IMR-90 (cell line): Measurements from ENCODE around the gene GPSM1. TPM values are rescaled to one million over a fixed set of nuclear protein-coding genes. Genes with fewer than 3 reads are reported as not detected.

ENCODE experiments used
- ATAC-seq: fragments of 200-7000 bp; cut with Tn5 transposase; 2 replicates; pipeline ENCODE4 v1.9.1; 2020; ENCODE audit warnings: low read depth, mild to moderate bottlenecking, moderate library complexity
- BruUV-seq: library from RNA; stranded (reverse); fragments of 400-500 nt; replicated peaks from 2 replicates; lab custom pipeline; 2021; lab: Mats Ljungman, UMichigan
- CTCF ChIA-PET: fragments of 300-600 bp; formaldehyde crosslinking; extraction: SDS; loops from one replicate; lab custom pipeline; 2021; ENCODE audit warnings: antibody characterized with exemption; lab: Yijun Ruan, JAX
- POLR2A ChIA-PET: fragments of 300-600 bp; sonication (Branson Sonifier 250); formaldehyde crosslinking; loops from one replicate; lab custom pipeline; 2022; ENCODE audit warnings: antibody characterized with exemption; ENCODE audit not compliant: unreplicated experiment; lab: Charles Lee
- DNase-seq: peaks from one replicate; pipeline ENCODE4 v3.0.0; 2013
- H2AFZ ChIP-seq: replicated peaks from 2 replicates; pipeline ENCODE3; 2013; ENCODE audit warnings: low read length, mild to moderate bottlenecking; ENCODE audit not compliant: poor library complexity
- H2AK5ac ChIP-seq: 2 replicates; pipeline ENCODE4 v1.6.1; 2013; ENCODE audit warnings: low read depth, low read length, inconsistent platforms
- H2AK9ac ChIP-seq: replicated peaks from 2 replicates; pipeline ENCODE3; 2013; ENCODE audit warnings: mild to moderate bottlenecking, low read depth, low read length, moderate library complexity; ENCODE audit not compliant: poor library complexity
- H2BK120ac ChIP-seq: 2 replicates; pipeline ENCODE4 v1.6.1; 2013; ENCODE audit warnings: low read depth, low read length, inconsistent platforms
- H2BK15ac ChIP-seq: 3 replicates; pipeline ENCODE4 v1.6.1; 2013; ENCODE audit warnings: low read depth, low read length, inconsistent platforms
- H2BK20ac ChIP-seq: 2 replicates; pipeline ENCODE4 v1.6.1; 2013; ENCODE audit warnings: low read depth, mild to moderate bottlenecking, inconsistent platforms, low read length, moderate library complexity
- H2BK5ac ChIP-seq: 2 replicates; pipeline ENCODE4 v1.6.1; 2013; ENCODE audit warnings: mild to moderate bottlenecking, low read depth, low read length, inconsistent platforms; ENCODE audit not compliant: poor library complexity, severe bottlenecking
- H3K14ac ChIP-seq: replicated peaks from 2 replicates; pipeline ENCODE4 v1.6.1; 2013; ENCODE audit warnings: low read depth, low read length, inconsistent platforms
- H3K18ac ChIP-seq: 2 replicates; pipeline ENCODE4 v1.6.1; 2013; ENCODE audit warnings: low read depth, low read length, control low read depth
- H3K23ac ChIP-seq: 2 replicates; pipeline ENCODE4 v1.6.1; 2013; ENCODE audit warnings: low read depth, low read length, inconsistent platforms
- H3K27ac ChIP-seq: 2 replicates; pipeline ENCODE4 v1.5.1; 2013; ENCODE audit warnings: mild to moderate bottlenecking, control low read depth, low read length; ENCODE audit not compliant: insufficient read depth
- H3K27me3 ChIP-seq: 2 replicates; pipeline ENCODE4 v1.6.1; 2013; ENCODE audit warnings: low read length; ENCODE audit not compliant: control insufficient read depth, insufficient read depth
- H3K36me3 ChIP-seq: 2 replicates; pipeline ENCODE4 v1.6.1; 2013; ENCODE audit warnings: low read length, mixed read lengths; ENCODE audit not compliant: control insufficient read depth, insufficient read depth
- H3K4ac ChIP-seq: 2 replicates; pipeline ENCODE4 v1.6.1; 2013; ENCODE audit warnings: low read depth, low read length, inconsistent platforms
- H3K4me1 ChIP-seq: 2 replicates; pipeline ENCODE4 v1.6.1; 2013; ENCODE audit warnings: low read length, mixed read lengths; ENCODE audit not compliant: control insufficient read depth, insufficient read depth
- H3K4me2 ChIP-seq: 2 replicates; pipeline ENCODE4 v1.6.1; 2013; ENCODE audit warnings: low read depth, mild to moderate bottlenecking, control low read depth, low read length, moderate library complexity
- H3K4me3 ChIP-seq: 2 replicates; pipeline ENCODE4 v1.5.1; 2013; ENCODE audit warnings: low read depth, mild to moderate bottlenecking, control low read depth, low read length, moderate library complexity; ENCODE audit not compliant: insufficient read depth
- H3K56ac ChIP-seq: 2 replicates; pipeline ENCODE4 v1.6.1; 2013; ENCODE audit warnings: low read length, inconsistent platforms; ENCODE audit not compliant: insufficient read depth; ENCODE audit errors: extremely low read depth
- H3K79me1 ChIP-seq, 2 experiments: 2 replicates each; pipeline ENCODE4 v1.6.1; 2013; ENCODE audit warnings: low read length in 2 of 2, inconsistent platforms in 1 of 2, low read depth in 1 of 2
- H3K9ac ChIP-seq: 2 replicates; pipeline ENCODE4 v1.6.1; 2013; ENCODE audit warnings: low read depth, low read length, control low read depth
- H3K9me1 ChIP-seq: 2 replicates; pipeline ENCODE4 v1.6.1; 2013; ENCODE audit warnings: low read length, inconsistent platforms; ENCODE audit not compliant: insufficient read depth
- H3K9me3 ChIP-seq: 2 replicates; pipeline ENCODE4 v1.6.1; 2013; ENCODE audit warnings: low read length; ENCODE audit not compliant: control insufficient read depth, insufficient read depth
- H4K20me1 ChIP-seq: 2 replicates; pipeline ENCODE4 v1.6.1; 2013; ENCODE audit warnings: low read length, inconsistent platforms; ENCODE audit not compliant: insufficient read depth
- H4K5ac ChIP-seq: 2 replicates; pipeline ENCODE4 v1.6.1; 2013; ENCODE audit warnings: mild to moderate bottlenecking, low read depth, low read length, control low read depth
- H4K8ac ChIP-seq, 2 experiments: 2 replicates each; pipeline ENCODE4 v1.6.1; 2013; ENCODE audit warnings: low read depth in 2 of 2, low read length in 2 of 2, control low read depth in 1 of 2, inconsistent platforms in 1 of 2
- H4K91ac ChIP-seq: 2 replicates; pipeline ENCODE4 v1.6.1; 2013; ENCODE audit warnings: low read depth, low read length, inconsistent platforms; ENCODE audit not compliant: insufficient read depth
- BHLHE40 ChIP-seq: fragments of 150-350 bp; IDR thresholded peaks from 2 replicates; pipeline ENCODE4 v1.6.1; 2016; ENCODE audit warnings: mild to moderate bottlenecking, low read depth, low read length
- CEBPB ChIP-seq: IDR thresholded peaks from 2 replicates; pipeline ENCODE4 v1.6.1; 2012; ENCODE audit warnings: low read depth, low read length, improper control_type of control experiment
- CHD1 ChIP-seq: IDR thresholded peaks from 2 replicates; pipeline ENCODE4 v1.6.1; 2012; ENCODE audit warnings: low read depth, low read length, improper control_type of control experiment
- FOS ChIP-seq: fragments of 150-350 bp; IDR thresholded peaks from 2 replicates; pipeline ENCODE4 v1.6.1; 2016; ENCODE audit warnings: low read depth, low read length
- MAFK ChIP-seq: IDR thresholded peaks from 2 replicates; pipeline ENCODE4 v1.6.1; 2012; ENCODE audit warnings: low read depth, low read length, improper control_type of control experiment
- MAZ ChIP-seq: IDR thresholded peaks from 2 replicates; pipeline ENCODE4 v1.6.1; 2012; ENCODE audit warnings: low read depth, mild to moderate bottlenecking, low read length, improper control_type of control experiment, moderate library complexity, borderline replicate concordance
- MXI1 ChIP-seq: IDR thresholded peaks from 2 replicates; pipeline ENCODE4 v1.6.1; 2012; ENCODE audit warnings: low read depth, mild to moderate bottlenecking, low read length, moderate library complexity, borderline replicate concordance
- NFE2L2 ChIP-seq: fragments of 150-350 bp; IDR thresholded peaks from 2 replicates; pipeline ENCODE4 v1.6.1; 2016; ENCODE audit warnings: low read depth, mild to moderate bottlenecking, low read length
- POLR2A ChIP-seq: IDR thresholded peaks from 2 replicates; pipeline ENCODE4 v1.6.1; 2012; ENCODE audit warnings: mild to moderate bottlenecking, low read depth, low read length
- RAD21 ChIP-seq: IDR thresholded peaks from 2 replicates; pipeline ENCODE4 v1.6.1; 2012; ENCODE audit warnings: low read length, improper control_type of control experiment
- RCOR1 ChIP-seq: IDR thresholded peaks from 2 replicates; pipeline ENCODE4 v1.6.1; 2012; ENCODE audit warnings: mild to moderate bottlenecking, low read length, improper control_type of control experiment; ENCODE audit not compliant: insufficient replicate concordance
- RFX5 ChIP-seq: IDR thresholded peaks from 2 replicates; pipeline ENCODE4 v1.8.0; 2012; ENCODE audit warnings: low read depth, mild to moderate bottlenecking, low read length, moderate library complexity
- SMC3 ChIP-seq: fragments of 150-350 bp; IDR thresholded peaks from 2 replicates; pipeline ENCODE4 v1.6.1; 2016; ENCODE audit warnings: low read depth, mild to moderate bottlenecking, antibody characterized with exemption, low read length, moderate library complexity
- whole genome bisulfite sequencing, 2 experiments: methylation state at CpG; one replicate each; pipeline versions ENCODE4 v1.1.5 to v1.1.7; 2013; ENCODE audit warnings: missing lambda C conversion rate in 2 of 2; ENCODE audit not compliant: insufficient read length in 1 of 2; ENCODE audit errors: extremely low coverage in 2 of 2; 5-methylcytosine and 5-hydroxymethylcytosine counted together
- dilution Hi-C: fragments of 300-500 bp; cut with HindIII; formaldehyde crosslinking; loops from one replicate; pipeline ENCODE4 v1.14.3; 2018; ENCODE audit warnings: low sequenced_read_pairs; ENCODE audit not compliant: unreplicated experiment
- in situ Hi-C: fragments of 300-500 bp; cut with MboI; formaldehyde crosslinking; loops from 3 replicates; pipeline ENCODE4 v1.14.3; 2019; ENCODE audit warnings: low sequenced_read_pairs, inconsistent platforms, mixed read lengths
- intact Hi-C: fragments of 100-400 bp; cut with micrococcal nuclease; formaldehyde crosslinking; loops from 2 replicates; pipeline ENCODE4 v1.10.0; 2022
- polyA plus RNA-seq, 3 experiments: library from polyadenylated mRNA; depleted of rRNA; stranded (reverse); fragments of >200 nt; gene quantifications; 2 replicates each; pipeline ENCODE4 v1.2.3, GENCODE V29; 2012; ENCODE audit warnings: low replicate concordance in 1 of 3
- total RNA-seq: library from RNA; depleted of rRNA; stranded (reverse); fragments of >200 nt; gene quantifications from 2 replicates; pipeline ENCODE4 v1.2.3, GENCODE V29; 2012
- TF ChIP-seq, protein P1 (sequence below): fragments of 150-350 bp; IDR thresholded peaks from 2 replicates; pipeline ENCODE4 v1.6.1; 2016; ENCODE audit warnings: low read depth, mild to moderate bottlenecking, low read length, moderate library complexity, borderline replicate concordance
- TF ChIP-seq, protein P2 (sequence below): conservative IDR thresholded peaks from 2 replicates; pipeline ENCODE4 v1.5.1; 2012; ENCODE audit warnings: mild to moderate bottlenecking, low read depth, low read length, improper control_type of control experiment
- TF ChIP-seq, protein P3 (sequence below): fragments of 150-350 bp; IDR thresholded peaks from 2 replicates; pipeline ENCODE4 v1.6.1; 2017; ENCODE audit warnings: mild to moderate bottlenecking, antibody characterized with exemption, low read length, low read depth

GPSM1 gene
- total and polyA plus RNA-seq, 2 of the 4 experiments (the other 2 are of a cell fraction) = 28.7 to 71.2 TPM

DNA sequence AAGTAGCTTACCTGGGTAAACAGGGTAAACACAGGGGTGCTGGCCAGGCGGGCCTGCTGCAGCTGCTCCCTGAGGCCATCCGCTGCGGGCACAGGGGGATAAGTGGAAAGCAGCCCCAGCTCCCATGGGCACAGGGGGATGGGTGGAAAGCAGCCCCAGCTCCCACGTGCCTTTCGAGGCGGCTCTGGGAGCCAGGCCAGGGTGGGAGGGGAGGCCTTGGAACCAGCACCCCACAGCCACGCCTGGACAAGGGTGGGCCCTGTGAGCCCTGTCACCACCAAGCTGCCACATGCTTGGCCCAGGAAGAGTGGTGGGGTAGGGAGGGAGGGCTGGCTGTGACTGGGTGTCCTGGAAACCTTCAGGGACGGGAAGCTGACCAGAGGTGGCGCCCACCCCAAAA, 54.0 kb downstream of the GPSM1 start:
- Histone ChIP-seq H4K91ac (no peak overlapping the region), H2AFZ (no peak overlapping the region), H3K4me1 (no peaks in the 10 kb centered on the region), H3K9me1 (no peaks in the 10 kb centered on the region), H3K9me3 (no peaks in the 10 kb centered on the region), H3K4ac (no peak overlapping the region), H3K9ac (no peak overlapping the region), H3K27me3 (no peaks in the 10 kb centered on the region), H3K79me1 (no peaks in the 10 kb centered on the region), H2AK9ac (no peak overlapping the region), H3K56ac (no peak overlapping the region), H2BK20ac (no peak overlapping the region), H2BK5ac (no peak overlapping the region), H4K8ac (no peak overlapping the region), H3K4me2 (no peak overlapping the region), H3K23ac (no peak overlapping the region), H2BK15ac (no peak overlapping the region), H2BK120ac (no peak overlapping the region), H3K18ac (no peak overlapping the region), H2AK5ac (no peak overlapping the region), H3K27ac (no peak overlapping the region), H3K4me3 (no peak overlapping the region), H4K20me1 (no peaks in the 10 kb centered on the region), H3K14ac (no peak overlapping the region), H3K36me3 (peaks cover 60% of the 10 kb centered on the region), H4K5ac (no peak overlapping the region)
- dilution Hi-C loops = no loop called here
- 97% methylated on average over 7 of the region's 9 CpGs; no CpG with 5 or more reads in 1 of the 2 experiments for WGBS, 2 experiments
- ChIA-PET POLR2A (no interaction called here), CTCF (no interaction called here)
- ATAC-seq (no peak), DNase-seq (no peak)
- in situ Hi-C loops = no loop called here
- intact Hi-C loops = no loop called here
- TF ChIP-seq, protein P1, sequence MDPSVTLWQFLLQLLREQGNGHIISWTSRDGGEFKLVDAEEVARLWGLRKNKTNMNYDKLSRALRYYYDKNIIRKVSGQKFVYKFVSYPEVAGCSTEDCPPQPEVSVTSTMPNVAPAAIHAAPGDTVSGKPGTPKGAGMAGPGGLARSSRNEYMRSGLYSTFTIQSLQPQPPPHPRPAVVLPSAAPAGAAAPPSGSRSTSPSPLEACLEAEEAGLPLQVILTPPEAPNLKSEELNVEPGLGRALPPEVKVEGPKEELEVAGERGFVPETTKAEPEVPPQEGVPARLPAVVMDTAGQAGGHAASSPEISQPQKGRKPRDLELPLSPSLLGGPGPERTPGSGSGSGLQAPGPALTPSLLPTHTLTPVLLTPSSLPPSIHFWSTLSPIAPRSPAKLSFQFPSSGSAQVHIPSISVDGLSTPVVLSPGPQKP = no peak
- TF ChIP-seq CEBPB = no peak
- no peak for TF ChIP-seq POLR2A
- TF ChIP-seq RAD21 = no peak
- TF ChIP-seq RFX5 = no peak
- TF ChIP-seq, protein P2, sequence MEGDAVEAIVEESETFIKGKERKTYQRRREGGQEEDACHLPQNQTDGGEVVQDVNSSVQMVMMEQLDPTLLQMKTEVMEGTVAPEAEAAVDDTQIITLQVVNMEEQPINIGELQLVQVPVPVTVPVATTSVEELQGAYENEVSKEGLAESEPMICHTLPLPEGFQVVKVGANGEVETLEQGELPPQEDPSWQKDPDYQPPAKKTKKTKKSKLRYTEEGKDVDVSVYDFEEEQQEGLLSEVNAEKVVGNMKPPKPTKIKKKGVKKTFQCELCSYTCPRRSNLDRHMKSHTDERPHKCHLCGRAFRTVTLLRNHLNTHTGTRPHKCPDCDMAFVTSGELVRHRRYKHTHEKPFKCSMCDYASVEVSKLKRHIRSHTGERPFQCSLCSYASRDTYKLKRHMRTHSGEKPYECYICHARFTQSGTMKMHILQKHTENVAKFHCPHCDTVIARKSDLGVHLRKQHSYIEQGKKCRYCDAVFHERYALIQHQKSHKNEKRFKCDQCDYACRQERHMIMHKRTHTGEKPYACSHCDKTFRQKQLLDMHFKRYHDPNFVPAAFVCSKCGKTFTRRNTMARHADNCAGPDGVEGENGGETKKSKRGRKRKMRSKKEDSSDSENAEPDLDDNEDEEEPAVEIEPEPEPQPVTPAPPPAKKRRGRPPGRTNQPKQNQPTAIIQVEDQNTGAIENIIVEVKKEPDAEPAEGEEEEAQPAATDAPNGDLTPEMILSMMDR = no peak
- no peak for TF ChIP-seq MAFK
- no peak for TF ChIP-seq MXI1
- no peak for TF ChIP-seq RCOR1
- no peak for TF ChIP-seq SMC3
- no peak for TF ChIP-seq MAZ
- TF ChIP-seq CHD1 = no peak
- no peak for TF ChIP-seq FOS
- TF ChIP-seq, protein P3, sequence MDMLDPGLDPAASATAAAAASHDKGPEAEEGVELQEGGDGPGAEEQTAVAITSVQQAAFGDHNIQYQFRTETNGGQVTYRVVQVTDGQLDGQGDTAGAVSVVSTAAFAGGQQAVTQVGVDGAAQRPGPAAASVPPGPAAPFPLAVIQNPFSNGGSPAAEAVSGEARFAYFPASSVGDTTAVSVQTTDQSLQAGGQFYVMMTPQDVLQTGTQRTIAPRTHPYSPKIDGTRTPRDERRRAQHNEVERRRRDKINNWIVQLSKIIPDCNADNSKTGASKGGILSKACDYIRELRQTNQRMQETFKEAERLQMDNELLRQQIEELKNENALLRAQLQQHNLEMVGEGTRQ = no peak
- no peak for TF ChIP-seq BHLHE40
- no peak for TF ChIP-seq NFE2L2
- no TSS peak for BruUV-seq
